ENCODE results near the gene SAMSN1.

SAMSN1 gene

DNA sequence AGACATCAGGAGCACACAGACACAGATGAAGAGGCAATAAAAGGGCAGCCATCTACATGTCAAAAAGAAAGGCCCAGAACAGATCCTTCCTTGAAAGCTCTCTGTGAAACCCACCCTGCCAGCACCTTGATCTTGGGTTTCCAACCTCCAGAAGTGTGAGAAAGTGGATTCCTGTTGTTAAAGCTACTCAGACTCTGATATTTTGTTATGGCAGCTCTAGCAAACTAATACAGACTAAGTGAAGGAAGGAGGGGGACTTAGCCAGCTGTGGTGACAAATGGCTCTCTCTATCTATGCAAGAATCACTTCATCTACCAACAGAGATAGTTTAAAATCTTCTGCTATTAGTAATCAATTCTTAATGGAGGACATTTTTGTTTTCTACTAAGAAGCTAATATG is 10.4 kb downstream of the SAMSN1 start:
- no peak for DNase-seq (ENCODE audit: low spot score)
- POLR2A ChIA-PET (ENCODE audit: low non-redundant PET) = no interaction called here
- CTCF ChIA-PET = no interaction called here
- TF ChIP-seq, protein P1, sequence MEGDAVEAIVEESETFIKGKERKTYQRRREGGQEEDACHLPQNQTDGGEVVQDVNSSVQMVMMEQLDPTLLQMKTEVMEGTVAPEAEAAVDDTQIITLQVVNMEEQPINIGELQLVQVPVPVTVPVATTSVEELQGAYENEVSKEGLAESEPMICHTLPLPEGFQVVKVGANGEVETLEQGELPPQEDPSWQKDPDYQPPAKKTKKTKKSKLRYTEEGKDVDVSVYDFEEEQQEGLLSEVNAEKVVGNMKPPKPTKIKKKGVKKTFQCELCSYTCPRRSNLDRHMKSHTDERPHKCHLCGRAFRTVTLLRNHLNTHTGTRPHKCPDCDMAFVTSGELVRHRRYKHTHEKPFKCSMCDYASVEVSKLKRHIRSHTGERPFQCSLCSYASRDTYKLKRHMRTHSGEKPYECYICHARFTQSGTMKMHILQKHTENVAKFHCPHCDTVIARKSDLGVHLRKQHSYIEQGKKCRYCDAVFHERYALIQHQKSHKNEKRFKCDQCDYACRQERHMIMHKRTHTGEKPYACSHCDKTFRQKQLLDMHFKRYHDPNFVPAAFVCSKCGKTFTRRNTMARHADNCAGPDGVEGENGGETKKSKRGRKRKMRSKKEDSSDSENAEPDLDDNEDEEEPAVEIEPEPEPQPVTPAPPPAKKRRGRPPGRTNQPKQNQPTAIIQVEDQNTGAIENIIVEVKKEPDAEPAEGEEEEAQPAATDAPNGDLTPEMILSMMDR (conservative IDR thresholded peaks at IDR 0.05; ENCODE audit: low read depth) = no peak
- no peak overlapping the region for H3K27ac ChIP-seq

DNA sequence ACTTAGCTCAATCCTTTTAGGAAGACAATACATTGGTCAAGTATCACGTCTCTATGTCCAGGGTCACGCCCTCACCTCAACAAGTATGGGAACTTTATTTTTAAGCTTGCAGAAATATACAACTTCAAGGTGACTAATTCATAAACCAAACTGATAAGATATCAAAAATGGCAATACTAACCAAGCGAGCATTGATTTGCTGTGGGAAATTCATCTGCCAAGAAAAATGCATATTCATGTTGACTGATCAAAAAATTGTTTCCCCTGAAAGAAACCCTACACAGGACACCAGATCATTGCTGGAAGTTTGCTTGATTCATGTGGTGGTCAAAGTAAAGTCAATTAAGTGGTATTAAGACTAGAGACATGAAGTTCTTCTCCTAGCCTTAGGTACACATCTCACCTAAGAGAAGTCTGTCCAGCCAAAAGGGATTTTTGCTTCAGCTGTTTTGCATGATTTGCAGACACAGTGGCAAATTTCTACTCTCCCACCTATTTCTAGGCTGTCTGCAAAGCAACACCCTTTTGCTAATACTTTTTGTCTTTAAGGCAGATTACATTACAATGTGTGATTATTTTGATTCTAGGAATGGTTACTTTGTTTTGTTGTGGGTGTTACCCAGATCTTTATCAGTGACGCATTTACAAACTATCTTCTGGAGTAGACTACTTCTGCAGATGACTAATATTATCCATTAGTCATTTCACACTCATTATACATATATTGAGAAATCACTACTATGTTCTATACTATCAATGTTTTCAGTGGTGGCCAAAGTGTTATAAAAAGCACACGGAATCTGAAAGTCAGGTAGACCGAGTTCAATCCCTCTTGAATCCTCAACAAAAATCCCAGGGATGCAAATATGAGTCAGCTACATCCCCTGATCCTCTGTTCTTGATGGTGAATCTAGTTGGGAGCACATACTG is 12.4 kb downstream of the SAMSN1 start:
- ChIA-PET POLR2A (ENCODE audit: low non-redundant PET) (no interaction called here), CTCF (interaction anchor here (0.6 kb wide), 1 partner anchor 40 kb away, joined by 3 read pairs; no protein-coding TSS in a partner anchor)
- peak; percentile 77 for DNase-seq (ENCODE audit: low spot score)
- TF ChIP-seq, protein P1 (conservative IDR thresholded peaks at IDR 0.05; ENCODE audit: low read depth) = no peak
- H3K27ac ChIP-seq = peak overlapping the region; percentile 65

DNA sequence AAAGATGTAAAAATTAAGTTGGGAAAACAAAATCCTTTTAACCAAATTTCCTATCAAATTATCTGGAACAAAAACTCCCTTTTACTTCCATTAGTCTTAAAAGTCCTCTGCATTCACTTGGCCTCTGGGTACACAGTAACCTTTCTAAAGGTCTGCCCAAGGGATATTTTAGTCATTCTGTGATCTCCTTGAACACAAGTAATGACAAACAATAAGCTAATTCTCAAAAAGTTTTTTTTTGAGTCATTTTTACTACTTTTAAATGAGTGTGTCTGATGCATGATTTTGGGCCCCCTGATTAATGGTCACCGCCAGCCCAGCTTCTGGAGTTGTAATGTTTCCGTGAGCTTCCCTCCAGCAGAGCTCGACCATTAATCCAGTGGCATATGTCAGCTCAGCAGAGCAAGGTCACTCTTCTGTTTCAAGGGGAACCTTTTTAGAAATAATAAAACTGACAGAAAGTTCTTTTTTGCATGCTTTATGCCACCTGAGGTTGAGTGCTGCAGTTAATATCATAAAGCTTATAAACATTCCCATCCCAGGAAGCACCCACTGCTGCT is 14.3 kb downstream of the SAMSN1 start:
- TF ChIP-seq, protein P1 (conservative IDR thresholded peaks at IDR 0.05; ENCODE audit: low read depth) = no peak
- ChIA-PET CTCF (no interaction called here), POLR2A (ENCODE audit: low non-redundant PET) (no interaction called here)
- H3K27ac ChIP-seq = no peak overlapping the region
- DNase-seq (ENCODE audit: low spot score) = no peak

DNA sequence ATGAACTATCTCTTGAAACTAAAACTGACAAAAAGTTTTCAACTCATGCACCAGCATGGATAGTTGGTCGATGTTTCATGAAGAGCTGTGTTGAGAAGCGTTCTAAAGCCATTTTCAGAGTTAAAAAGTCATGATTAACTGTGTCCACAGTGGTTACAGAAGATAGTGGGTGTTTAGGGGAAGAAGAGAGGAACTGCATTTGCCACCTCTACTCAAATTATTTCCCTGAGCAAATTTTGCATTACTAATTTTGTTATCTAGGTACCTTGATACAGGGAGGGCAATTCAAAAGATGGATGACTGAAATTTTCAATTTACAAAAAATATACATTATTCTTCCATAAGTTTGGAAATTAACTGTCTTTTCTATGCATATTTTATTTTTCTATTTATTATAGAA is 15.5 kb downstream of the SAMSN1 start:
- ChIA-PET POLR2A (ENCODE audit: low non-redundant PET) (no interaction called here), CTCF (no interaction called here)

DNA sequence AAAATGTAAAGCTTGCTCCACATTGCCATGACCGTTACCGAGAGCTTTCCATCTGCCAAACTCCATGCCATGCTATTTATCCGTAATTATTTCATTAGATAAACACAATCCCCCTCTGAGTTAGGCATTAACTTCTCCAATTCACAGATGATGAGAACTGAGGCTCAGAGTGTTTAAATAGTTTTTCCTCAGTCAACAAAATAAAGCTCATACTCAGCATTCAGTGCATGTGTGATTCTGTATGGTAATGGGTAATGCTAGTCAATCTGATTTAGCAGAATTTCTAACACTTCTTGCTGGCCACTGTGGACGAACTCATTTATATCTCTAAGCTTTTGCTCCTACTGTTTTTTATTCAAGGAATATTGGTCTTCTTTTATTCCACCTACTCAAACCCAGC is 17.3 kb downstream of the SAMSN1 start:
- CTCF ChIA-PET = interaction anchor here (0.6 kb wide), 1 partner anchor 40 kb away, joined by 6 read pairs; no protein-coding TSS in a partner anchor
- TF ChIP-seq, protein P1 (conservative IDR thresholded peaks at IDR 0.05; ENCODE audit: low read depth) = no peak
- POLR2A ChIA-PET (ENCODE audit: low non-redundant PET) = no interaction called here
- no peak for DNase-seq (ENCODE audit: low spot score)
- no peak overlapping the region for H3K27ac ChIP-seq

More for the DNA sequence above, 15.5 kb downstream of the SAMSN1 start:
- TF ChIP-seq, protein P1 (conservative IDR thresholded peaks at IDR 0.05; ENCODE audit: low read depth) = no peak
- no peak overlapping the region for H3K27ac ChIP-seq
- no peak for DNase-seq (ENCODE audit: low spot score)

DNA sequence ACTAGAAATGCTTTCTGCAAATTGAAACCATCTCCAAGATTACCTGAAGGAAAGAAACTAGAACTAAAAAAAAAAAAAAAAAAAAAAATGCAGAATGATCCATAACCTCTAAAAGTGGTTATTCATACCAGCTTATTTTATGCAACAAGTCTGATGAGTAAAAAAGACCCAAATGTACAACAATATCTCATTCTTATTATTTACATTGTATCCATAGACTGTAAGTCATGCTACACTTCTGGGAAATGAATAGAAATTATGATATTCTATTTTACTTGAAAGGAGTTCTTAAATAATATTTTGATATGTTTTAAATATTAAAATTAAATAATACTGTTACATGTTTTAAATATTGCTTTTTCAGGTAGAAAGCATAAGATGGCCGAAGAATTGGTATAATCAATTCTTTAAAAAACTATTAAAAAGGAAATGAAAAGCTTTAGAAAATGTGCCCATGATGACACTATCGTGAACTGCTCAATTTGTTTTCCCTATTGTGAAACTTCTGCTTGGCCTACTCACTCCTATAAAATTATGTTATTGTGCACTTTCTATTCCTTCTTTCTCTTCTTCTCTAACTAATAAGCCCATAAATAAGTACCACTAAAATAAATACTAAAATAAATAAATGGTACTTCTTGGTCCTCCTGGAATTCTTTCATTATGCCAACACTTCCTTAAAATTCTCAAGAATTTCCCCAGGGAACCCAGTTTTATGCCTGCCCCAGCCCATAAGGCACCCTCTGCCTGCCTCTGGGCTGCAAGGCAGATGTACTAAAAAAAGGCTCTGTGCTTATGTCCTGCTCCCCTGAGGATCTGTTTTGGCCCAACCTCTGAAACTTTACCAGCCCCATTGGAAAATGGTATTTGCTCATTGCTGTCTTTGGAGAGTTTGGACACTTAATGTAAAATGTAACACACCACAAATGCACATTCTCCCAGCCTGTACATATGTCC is 18.1 kb downstream of the SAMSN1 start:
- ChIA-PET CTCF (interaction anchor here (0.6 kb wide), 1 partner anchor 41 kb away, joined by 6 read pairs; no protein-coding TSS in a partner anchor), POLR2A (ENCODE audit: low non-redundant PET) (no interaction called here)
- no peak overlapping the region for H3K27ac ChIP-seq
- DNase-seq (ENCODE audit: low spot score) = no peak
- TF ChIP-seq, protein P1 (conservative IDR thresholded peaks at IDR 0.05; ENCODE audit: low read depth) = no peak

All from RWPE1 (cell line).